ENCODE data around the gene OR51E2. TPM values are rescaled to one million over a fixed set of nuclear protein-coding genes. Genes with fewer than 3 reads are reported as not detected.

The OR51E2 gene
- total RNA-seq = not detected

GRCh38 chr11:4697585-4697984 lies at the start of gene OR51E2:
TSS of gene OR51E2 (minus strand) at chr11:4697853. CDS start at chr11:4682711, 15,142 bp downstream.

GRCh38 chr11:4704054-4704789 lies 6.6 kb upstream of the OR51E2 start, which contains the start of gene MMP26:
TSS of gene MMP26 (plus strand) at chr11:4704784.

GRCh38 chr11:4643682-4644081 lies 54.0 kb downstream of the OR51E2 start, which contains the start of gene OR51E1:
TSS of gene OR51E1 (plus strand) at chr11:4643982. CDS start at chr11:4652527, 8,545 bp downstream.

GRCh38 chr11:4636962-4637661 lies 60.5 kb downstream of the OR51E2 start, which contains the start of gene OR51D1:
TSS of gene OR51D1 (plus strand) at chr11:4637477. CDS start at chr11:4639791, 2,314 bp downstream.

Other genes with a start within 250 kb of the OR51E2 start
- not detected for gene OR52K2, start 248.6 kb downstream of the OR51E2 start, total RNA-seq
- not detected for gene OR52K1, start 215.2 kb downstream of the OR51E2 start, total RNA-seq
- gene OR52M1, start 152.7 kb downstream of the OR51E2 start, total RNA-seq = not detected
- gene OR52I2, start 116.1 kb downstream of the OR51E2 start, total RNA-seq = not detected
- gene OR52I1, start 103.8 kb downstream of the OR51E2 start, total RNA-seq = not detected
- gene TRIM68, start 89.6 kb downstream of the OR51E2 start, total RNA-seq = 13.8 TPM
- gene OR51D1, start 60.4 kb downstream of the OR51E2 start, total RNA-seq = not detected
- gene OR51E1, start 53.9 kb downstream of the OR51E2 start, total RNA-seq = not detected
- not detected for gene MMP26, start 6.9 kb upstream of the OR51E2 start, total RNA-seq
- gene OR51F1, start 72.1 kb upstream of the OR51E2 start, total RNA-seq = not detected
- gene OR52R1, start 106.5 kb upstream of the OR51E2 start, total RNA-seq = not detected
- gene OR51F2, start 123.5 kb upstream of the OR51E2 start, total RNA-seq = not detected
- gene OR51S1, start 151.4 kb upstream of the OR51E2 start, total RNA-seq = not detected
- not detected for gene OR51T1, start 184.0 kb upstream of the OR51E2 start, total RNA-seq
- not detected for gene OR51A7, start 205.9 kb upstream of the OR51E2 start, total RNA-seq
- gene OR51G2, start 221.5 kb upstream of the OR51E2 start, total RNA-seq = not detected
- gene OR51G1, start 226.5 kb upstream of the OR51E2 start, total RNA-seq = not detected
- gene OR51A4, start 249.8 kb upstream of the OR51E2 start, total RNA-seq = not detected

Data from parietal lobe (tissue), 1 donor.